H9 (cell line): Measurements from ENCODE around the gene DNAJC12. TPM values are rescaled to one million over a fixed set of nuclear protein-coding genes. Genes with fewer than 3 reads are reported as not detected.

Experiments
- DNase-seq: peaks from one replicate; pipeline ENCODE4 v3.0.0-alpha.2; 2017
- H2AFZ ChIP-seq: one replicate; pipeline ENCODE4 v1.6.1; 2013; ENCODE audit warnings: mild to moderate bottlenecking, low read length, control low read depth, moderate library complexity
- H2AK5ac ChIP-seq: 2 replicates; pipeline ENCODE4 v1.6.1; 2013; ENCODE audit warnings: low read length, control low read depth, mixed read lengths; ENCODE audit not compliant: insufficient read length
- H2BK120ac ChIP-seq: one replicate; pipeline ENCODE4 v1.6.1; 2013; ENCODE audit warnings: low read depth, mild to moderate bottlenecking, low read length, control low read depth, inconsistent platforms; ENCODE audit not compliant: poor library complexity, severe bottlenecking
- H2BK12ac ChIP-seq: 2 replicates; pipeline ENCODE4 v1.6.1; 2013; ENCODE audit warnings: low read length, control low read depth, mixed read lengths, low read depth; ENCODE audit not compliant: insufficient read length
- H2BK15ac ChIP-seq: 2 replicates; pipeline ENCODE4 v1.6.1; 2013; ENCODE audit warnings: low read depth, low read length, control low read depth
- H2BK20ac ChIP-seq: one replicate; pipeline ENCODE4 v1.6.1; 2013; ENCODE audit warnings: low read depth, mild to moderate bottlenecking, low read length, control low read depth, inconsistent platforms; ENCODE audit not compliant: poor library complexity, severe bottlenecking
- H2BK5ac ChIP-seq: 2 replicates; pipeline ENCODE4 v1.6.1; 2013; ENCODE audit warnings: low read length, control low read depth, mixed read lengths; ENCODE audit not compliant: insufficient read length
- H3K14ac ChIP-seq: 2 replicates; pipeline ENCODE4 v1.6.1; 2013; ENCODE audit warnings: low read length, control low read depth; ENCODE audit not compliant: insufficient read depth
- H3K18ac ChIP-seq: 2 replicates; pipeline ENCODE4 v1.6.1; 2013; ENCODE audit warnings: low read depth, mild to moderate bottlenecking, mixed read lengths, low read length, control low read depth; ENCODE audit not compliant: insufficient read length
- H3K23ac ChIP-seq: 2 replicates; pipeline ENCODE4 v1.6.1; 2013; ENCODE audit warnings: low read length, control low read depth, mixed read lengths, low read depth; ENCODE audit not compliant: insufficient read length
- H3K23me2 ChIP-seq: 2 replicates; pipeline ENCODE4 v1.6.1; 2013; ENCODE audit warnings: low read depth, mild to moderate bottlenecking, mixed read lengths, low read length, control low read depth; ENCODE audit not compliant: insufficient read length, poor library complexity, severe bottlenecking
- H3K27ac ChIP-seq: 2 replicates; pipeline ENCODE4 v1.5.1; 2013; ENCODE audit warnings: low read length, control low read depth, mixed read lengths, low read depth; ENCODE audit not compliant: insufficient read length
- H3K27me3 ChIP-seq: 2 replicates; pipeline ENCODE4 v1.6.1; 2013; ENCODE audit warnings: low read length, control low read depth, inconsistent platforms; ENCODE audit not compliant: insufficient read depth
- H3K4ac ChIP-seq: 2 replicates; pipeline ENCODE4 v1.6.1; 2013; ENCODE audit warnings: low read depth, mild to moderate bottlenecking, control low read depth, inconsistent platforms, low read length, moderate library complexity
- H3K4me1 ChIP-seq: 2 replicates; pipeline ENCODE4 v1.6.1; 2013; ENCODE audit warnings: low read length, control low read depth, inconsistent platforms; ENCODE audit not compliant: insufficient read depth
- H3K4me2 ChIP-seq: 2 replicates; pipeline ENCODE4 v1.6.1; 2013; ENCODE audit warnings: low read length, control low read depth, mixed read lengths; ENCODE audit not compliant: insufficient read length, insufficient read depth
- H3K56ac ChIP-seq: 2 replicates; pipeline ENCODE4 v1.6.1; 2013; ENCODE audit warnings: low read depth, mild to moderate bottlenecking, mixed read lengths, low read length, control low read depth; ENCODE audit not compliant: insufficient read length
- H3K79me1 ChIP-seq: 2 replicates; pipeline ENCODE4 v1.6.1; 2013; ENCODE audit warnings: low read depth, mild to moderate bottlenecking, moderate library complexity, low read length, control low read depth, inconsistent platforms; ENCODE audit not compliant: insufficient read depth, poor library complexity, severe bottlenecking
- H3K79me2 ChIP-seq: 2 replicates; pipeline ENCODE4 v1.6.1; 2013; ENCODE audit warnings: low read length, control low read depth, inconsistent platforms; ENCODE audit not compliant: insufficient read depth
- H3K9ac ChIP-seq: 2 replicates; pipeline ENCODE4 v1.6.1; 2013; ENCODE audit warnings: low read length, control low read depth, mixed read lengths; ENCODE audit not compliant: insufficient read length; ENCODE audit errors: extremely low read depth
- H3K9me3 ChIP-seq: one replicate; pipeline ENCODE4 v1.6.1; 2013; ENCODE audit warnings: low read depth, low read length, inconsistent platforms; ENCODE audit not compliant: control insufficient read depth
- H3T11ph ChIP-seq: one replicate; pipeline ENCODE4 v1.6.1; 2013; ENCODE audit warnings: mild to moderate bottlenecking, low read length, control low read depth, inconsistent platforms
- H4K20me1 ChIP-seq: one replicate; pipeline ENCODE4 v1.6.1; 2013; ENCODE audit not compliant: control insufficient read depth, insufficient read length, insufficient read depth
- H4K5ac ChIP-seq: 2 replicates; pipeline ENCODE4 v1.6.1; 2013; ENCODE audit warnings: low read depth, mild to moderate bottlenecking, mixed read lengths, low read length, control low read depth; ENCODE audit not compliant: insufficient read length
- H4K8ac ChIP-seq: replicated peaks from 2 replicates; pipeline ENCODE4 v1.6.1; 2013; ENCODE audit warnings: low read length, control low read depth, mixed read lengths, low read depth; ENCODE audit not compliant: insufficient read length
- H4K91ac ChIP-seq: 2 replicates; pipeline ENCODE4 v1.6.1; 2013; ENCODE audit warnings: low read depth, mild to moderate bottlenecking, moderate library complexity, mixed read lengths, low read length, control low read depth; ENCODE audit not compliant: insufficient read length
- H3K27ac Mint-ChIP-seq, 3 experiments: 2 replicates in 2 of 3; 3 replicates in 1 of 3; pipeline ENCODE4 v1.8.0; 2020 to 2021; ENCODE audit warnings: mixed read lengths in 3 of 3, mild to moderate bottlenecking in 1 of 3, moderate library complexity in 1 of 3
- H3K27me3 Mint-ChIP-seq: 2 replicates; pipeline ENCODE4 v1.8.0; 2021; ENCODE audit warnings: low read depth, mild to moderate bottlenecking, moderate library complexity, mixed read lengths
- H3K36me3 Mint-ChIP-seq, 3 experiments: 2 replicates in 2 of 3; 3 replicates in 1 of 3; pipeline ENCODE4 v1.8.0; 2020 to 2021; ENCODE audit warnings: low read depth in 3 of 3, mixed read lengths in 3 of 3; ENCODE audit not compliant: insufficient read depth in 1 of 3
- H3K4me1 Mint-ChIP-seq, 2 experiments: 2 replicates each; pipeline ENCODE4 v1.8.0; 2020; ENCODE audit warnings: mixed read lengths in 2 of 2
- H3K4me3 Mint-ChIP-seq, 2 experiments: 2 replicates in 1 of 2; 3 replicates in 1 of 2; pipeline ENCODE4 v1.8.0; 2020 to 2021; ENCODE audit warnings: mild to moderate bottlenecking in 2 of 2, mixed read lengths in 2 of 2, moderate library complexity in 1 of 2
- H3K9me3 Mint-ChIP-seq, 2 experiments: 2 replicates in 1 of 2; 3 replicates in 1 of 2; pipeline ENCODE4 v1.8.0; 2020; ENCODE audit warnings: mild to moderate bottlenecking in 2 of 2, mixed read lengths in 2 of 2, moderate library complexity in 1 of 2
- WGBS: extraction: QIAGEN DNeasy Blood & Tissue Kit; methylation state at CpG from one replicate; pipeline ENCODE4 v1.1.7; 2013; ENCODE audit warnings: missing lambda C conversion rate, low lambda C conversion rate, mixed read lengths; ENCODE audit not compliant: insufficient read length; ENCODE audit errors: extremely low coverage; 5-methylcytosine and 5-hydroxymethylcytosine counted together
- total RNA-seq: library from RNA; stranded (reverse); gene quantifications from 2 replicates; pipeline ENCODE4 v1.2.1, GENCODE V29; 2021
- TF ChIP-seq, protein P1 (sequence below): fragments of 200-600 bp; sonication (generic); conservative IDR thresholded peaks from 3 replicates; pipeline ENCODE4 v1.8.0; 2021; ENCODE audit warnings: antibody characterized with exemption, mild to moderate bottlenecking

DNAJC12 gene
- total RNA-seq, 1 experiment from 2014 or later, result 0.85 TPM

DNA sequence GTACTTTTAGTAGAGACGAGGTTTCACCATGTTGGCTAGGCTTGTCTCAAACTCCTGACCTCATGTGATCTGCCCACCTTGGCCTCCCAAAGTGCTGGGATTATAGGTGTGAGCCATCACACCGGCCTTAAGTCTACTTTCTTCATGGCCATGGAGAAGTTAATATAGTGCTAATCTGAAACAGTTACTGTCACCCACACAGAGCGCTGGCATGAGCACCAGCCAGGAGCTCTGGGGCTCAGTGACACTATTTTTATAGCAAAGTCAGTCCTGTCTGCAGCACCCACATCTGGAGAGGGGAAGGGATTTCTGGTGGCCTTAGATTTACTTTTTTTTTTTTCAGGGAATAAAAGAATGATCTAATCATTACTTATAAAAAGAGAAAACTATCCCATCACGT, 21.3 kb downstream of the DNAJC12 start:
- no peaks in the 10 kb centered on the region for H3K23me2 ChIP-seq
- no peaks in the 10 kb centered on the region for H3K79me1 ChIP-seq
- H3K4me1 ChIP-seq, result no peaks in the 10 kb centered on the region
- H2BK5ac ChIP-seq, result no peak overlapping the region
- no peaks in the 10 kb centered on the region for H3K9me3 ChIP-seq
- TF ChIP-seq, protein P1, sequence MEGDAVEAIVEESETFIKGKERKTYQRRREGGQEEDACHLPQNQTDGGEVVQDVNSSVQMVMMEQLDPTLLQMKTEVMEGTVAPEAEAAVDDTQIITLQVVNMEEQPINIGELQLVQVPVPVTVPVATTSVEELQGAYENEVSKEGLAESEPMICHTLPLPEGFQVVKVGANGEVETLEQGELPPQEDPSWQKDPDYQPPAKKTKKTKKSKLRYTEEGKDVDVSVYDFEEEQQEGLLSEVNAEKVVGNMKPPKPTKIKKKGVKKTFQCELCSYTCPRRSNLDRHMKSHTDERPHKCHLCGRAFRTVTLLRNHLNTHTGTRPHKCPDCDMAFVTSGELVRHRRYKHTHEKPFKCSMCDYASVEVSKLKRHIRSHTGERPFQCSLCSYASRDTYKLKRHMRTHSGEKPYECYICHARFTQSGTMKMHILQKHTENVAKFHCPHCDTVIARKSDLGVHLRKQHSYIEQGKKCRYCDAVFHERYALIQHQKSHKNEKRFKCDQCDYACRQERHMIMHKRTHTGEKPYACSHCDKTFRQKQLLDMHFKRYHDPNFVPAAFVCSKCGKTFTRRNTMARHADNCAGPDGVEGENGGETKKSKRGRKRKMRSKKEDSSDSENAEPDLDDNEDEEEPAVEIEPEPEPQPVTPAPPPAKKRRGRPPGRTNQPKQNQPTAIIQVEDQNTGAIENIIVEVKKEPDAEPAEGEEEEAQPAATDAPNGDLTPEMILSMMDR, result no peak
- WGBS, result no CpG with 5 or more reads among the region's 4 CpGs
- no peak overlapping the region for H3K14ac ChIP-seq
- no peak overlapping the region for H3K56ac ChIP-seq
- H3K4me2 ChIP-seq, result no peak overlapping the region
- H2BK120ac ChIP-seq, result no peak overlapping the region
- H3K4ac ChIP-seq, result no peak overlapping the region
- H3K4me1 Mint-ChIP-seq, result no peaks in the 10 kb centered on the region
- no peak overlapping the region for H3K18ac ChIP-seq
- H3K9me3 Mint-ChIP-seq, result no peaks in the 10 kb centered on the region
- H3K27ac ChIP-seq, result no peak overlapping the region
- no peak overlapping the region for H2BK12ac ChIP-seq
- no peaks in the 10 kb centered on the region for H3K27me3 ChIP-seq
- H2AFZ ChIP-seq, result no peak overlapping the region
- no peak overlapping the region for H2BK15ac ChIP-seq
- no peaks in the 10 kb centered on the region; a peak in 1 of 7 replicates for H3K36me3 Mint-ChIP-seq
- H4K8ac ChIP-seq, result no peak overlapping the region
- peak overlapping the region in 1 of 3 experiments; percentile 68; a peak in 1 of 7 replicates for H3K27ac Mint-ChIP-seq
- no peak overlapping the region for H3K4me3 Mint-ChIP-seq
- H3T11ph ChIP-seq, result no peak overlapping the region
- H3K27me3 Mint-ChIP-seq, result no peaks in the 10 kb centered on the region
- no peak overlapping the region for H4K91ac ChIP-seq
- H4K20me1 ChIP-seq, result no peaks in the 10 kb centered on the region
- H4K5ac ChIP-seq, result no peak overlapping the region
- H2AK5ac ChIP-seq, result no peak overlapping the region
- H3K23ac ChIP-seq, result no peak overlapping the region
- no peak for DNase-seq
- H3K9ac ChIP-seq, result no peak overlapping the region
- H2BK20ac ChIP-seq, result no peak overlapping the region
- H3K79me2 ChIP-seq, result no peaks in the 10 kb centered on the region
